ENCODE data around the gene ATG16L2. TPM values are rescaled to one million over a fixed set of nuclear protein-coding genes. Genes with fewer than 3 reads are reported as not detected.

Gene ATG16L2
- total and polyA plus RNA-seq, 10 of the 15 experiments (the other 5 are each of a cell fraction or from before 2014, with no cell fraction given), result 1.9 to 67.7 (median 30.4) TPM

GRCh38 chr11:72871119-72871518, 56.9 kb downstream of the ATG16L2 start (continued):
- no peak for TF ChIP-seq ZBTB11 (CRISPR knock-in tag; IDR thresholded peaks at IDR 0.05)
- TF ChIP-seq RELA (IDR thresholded peaks at IDR 0.05; ENCODE audit: borderline replicate concordance, partially characterized antibody), result no peak
- TF ChIP-seq, protein P1, sequence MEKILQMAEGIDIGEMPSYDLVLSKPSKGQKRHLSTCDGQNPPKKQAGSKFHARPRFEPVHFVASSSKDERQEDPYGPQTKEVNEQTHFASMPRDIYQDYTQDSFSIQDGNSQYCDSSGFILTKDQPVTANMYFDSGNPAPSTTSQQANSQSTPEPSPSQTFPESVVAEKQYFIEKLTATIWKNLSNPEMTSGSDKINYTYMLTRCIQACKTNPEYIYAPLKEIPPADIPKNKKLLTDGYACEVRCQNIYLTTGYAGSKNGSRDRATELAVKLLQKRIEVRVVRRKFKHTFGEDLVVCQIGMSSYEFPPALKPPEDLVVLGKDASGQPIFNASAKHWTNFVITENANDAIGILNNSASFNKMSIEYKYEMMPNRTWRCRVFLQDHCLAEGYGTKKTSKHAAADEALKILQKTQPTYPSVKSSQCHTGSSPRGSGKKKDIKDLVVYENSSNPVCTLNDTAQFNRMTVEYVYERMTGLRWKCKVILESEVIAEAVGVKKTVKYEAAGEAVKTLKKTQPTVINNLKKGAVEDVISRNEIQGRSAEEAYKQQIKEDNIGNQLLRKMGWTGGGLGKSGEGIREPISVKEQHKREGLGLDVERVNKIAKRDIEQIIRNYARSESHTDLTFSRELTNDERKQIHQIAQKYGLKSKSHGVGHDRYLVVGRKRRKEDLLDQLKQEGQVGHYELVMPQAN (conservative IDR thresholded peaks at IDR 0.05), result no peak
- TF ChIP-seq ZNF217 (IDR thresholded peaks at IDR 0.05), result no peak

GRCh38 chr11:72872012-72872411, 57.8 kb downstream of the ATG16L2 start:
- no peak for FAIRE-seq

More at GRCh38 chr11:72872012-72872411, 57.8 kb downstream of the ATG16L2 start:
- no peaks in the 10 kb centered on the region for H3K27me3 ChIP-seq (replicated peaks in 1 of 2; ENCODE audit: control insufficient read depth in 2 of 2, insufficient read depth in 2 of 2, low read length in 1 of 2)
- H3K9me3 ChIP-seq (replicated peaks; ENCODE audit: control insufficient read depth, insufficient read depth, low read length), result no peaks in the 10 kb centered on the region
- DNase-seq (ENCODE audit: low read depth, low spot score) (no peak), ATAC-seq (no peak)
- H3K36me3 ChIP-seq (ENCODE audit: control insufficient read depth in 2 of 2, insufficient read depth in 2 of 2, low read length in 1 of 2), result peaks cover 1 to 28% of the 10 kb centered on the region in 2 experiments
- H3K27ac ChIP-seq (ENCODE audit: control insufficient read depth, insufficient read depth), result no peak overlapping the region
- no peak overlapping the region for H3K4me3 ChIP-seq
- POLR2A ChIA-PET, result interaction anchor here (0.7 kb wide), 1 partner anchor 69 kb away, joined by 3 read pairs; no protein-coding TSS in a partner anchor
- no peak overlapping the region for H3K9ac ChIP-seq (ENCODE audit: control insufficient read depth, insufficient read depth, low read length)
- no peak overlapping the region for H2AFZ ChIP-seq (ENCODE audit: control insufficient read depth, low read depth, low read length)
- TF ChIP-seq NBN (IDR thresholded peaks at IDR 0.05) (no peak), ZBTB40 (IDR thresholded peaks at IDR 0.05; ENCODE audit: borderline replicate concordance) (peak; percentile 55)
- no peaks in the 10 kb centered on the region; the same call in 1 of the 2 replicates for H4K20me1 ChIP-seq (ENCODE audit: control insufficient read depth, insufficient read depth)
- in situ Hi-C loops (cut with MboI) (no loop called here), intact Hi-C loops (cut with micrococcal nuclease; ENCODE audit: unreplicated experiment) (no loop called here)
- no TSS peak for BruUV-seq (replicated peaks)
- CTCF ChIA-PET, result interaction anchor here (1.8 to 2.0 kb wide), 2 partner anchors 10 to 306 kb away, joined by 6 read pairs; no protein-coding TSS in a partner anchor
- H3K79me2 ChIP-seq (ENCODE audit: control insufficient read depth, insufficient read depth, low read length), result no peaks in the 10 kb centered on the region
- SMC1A ChIA-PET (ENCODE audit: uncharacterized antibody, unreplicated experiment), result interaction anchor here (0.6 to 1.5 kb wide), 7 partner anchors 9 to 302 kb away, joined by 3 to 6 read pairs (median 3); no protein-coding TSS in a partner anchor
- 96% methylated on average over 1 of the region's 1 CpG for WGBS (ENCODE audit: insufficient coverage, insufficient replicate concordance, low lambda C conversion rate, missing lambda C conversion rate)
- RAD21 ChIA-PET (ENCODE audit: unreplicated experiment), result interaction anchor here (0.6 kb wide), 1 partner anchor 156 kb away, joined by 3 read pairs; no protein-coding TSS in a partner anchor
- H3K4me1 ChIP-seq (ENCODE audit: control insufficient read depth, insufficient read depth, low read length), result no peaks in the 10 kb centered on the region
- no peak overlapping the region for H3K4me2 ChIP-seq (ENCODE audit: control insufficient read depth, insufficient read depth)
